ENCODE data around the gene MEI4. TPM values are rescaled to one million over a fixed set of nuclear protein-coding genes. Genes with fewer than 3 reads are reported as not detected.

Gene MEI4
- total RNA-seq, 2 donors from 2014 or later: 3.0 TPM; not detected in 1

DNA sequence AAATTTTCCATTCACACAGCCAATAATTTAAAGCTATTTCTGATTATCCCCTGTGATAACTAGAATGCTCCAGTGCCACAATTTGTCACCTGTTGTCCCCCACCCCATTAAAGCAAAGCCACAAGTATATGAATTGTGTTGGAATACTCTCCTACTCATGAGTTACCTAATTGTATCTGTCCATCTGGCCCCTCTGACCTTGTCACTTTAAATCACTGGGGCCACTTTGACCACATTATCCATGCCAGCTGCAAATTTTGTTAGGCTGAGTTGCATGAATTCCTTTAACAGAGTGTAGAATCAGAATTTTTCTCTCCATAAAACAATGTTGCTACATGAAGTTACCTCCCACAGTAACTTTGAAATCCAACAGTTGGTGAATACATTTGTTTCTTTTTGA is 204.6 kb downstream of the MEI4 start:
- Histone ChIP-seq H3K9me3 (no peaks in the 10 kb centered on the region), H3K4me3 (no peak overlapping the region), H3K27ac (no peak overlapping the region), H3K4me1 (replicated peaks) (no peaks in the 10 kb centered on the region), H3K36me3 (no peaks in the 10 kb centered on the region), H3K27me3 (replicated peaks; ENCODE audit: insufficient read depth) (no peaks in the 10 kb centered on the region)
- no peak for TF ChIP-seq POLR2AphosphoS5 (IDR thresholded peaks at IDR 0.05)
- TF ChIP-seq, protein P1, sequence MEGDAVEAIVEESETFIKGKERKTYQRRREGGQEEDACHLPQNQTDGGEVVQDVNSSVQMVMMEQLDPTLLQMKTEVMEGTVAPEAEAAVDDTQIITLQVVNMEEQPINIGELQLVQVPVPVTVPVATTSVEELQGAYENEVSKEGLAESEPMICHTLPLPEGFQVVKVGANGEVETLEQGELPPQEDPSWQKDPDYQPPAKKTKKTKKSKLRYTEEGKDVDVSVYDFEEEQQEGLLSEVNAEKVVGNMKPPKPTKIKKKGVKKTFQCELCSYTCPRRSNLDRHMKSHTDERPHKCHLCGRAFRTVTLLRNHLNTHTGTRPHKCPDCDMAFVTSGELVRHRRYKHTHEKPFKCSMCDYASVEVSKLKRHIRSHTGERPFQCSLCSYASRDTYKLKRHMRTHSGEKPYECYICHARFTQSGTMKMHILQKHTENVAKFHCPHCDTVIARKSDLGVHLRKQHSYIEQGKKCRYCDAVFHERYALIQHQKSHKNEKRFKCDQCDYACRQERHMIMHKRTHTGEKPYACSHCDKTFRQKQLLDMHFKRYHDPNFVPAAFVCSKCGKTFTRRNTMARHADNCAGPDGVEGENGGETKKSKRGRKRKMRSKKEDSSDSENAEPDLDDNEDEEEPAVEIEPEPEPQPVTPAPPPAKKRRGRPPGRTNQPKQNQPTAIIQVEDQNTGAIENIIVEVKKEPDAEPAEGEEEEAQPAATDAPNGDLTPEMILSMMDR (IDR thresholded peaks at IDR 0.05): no peak
- TF ChIP-seq POLR2A (IDR thresholded peaks at IDR 0.05): no peak
- intact Hi-C loops (cut with DNase I): no loop called here
- no peak for DNase-seq (ENCODE audit: low spot score)

DNA sequence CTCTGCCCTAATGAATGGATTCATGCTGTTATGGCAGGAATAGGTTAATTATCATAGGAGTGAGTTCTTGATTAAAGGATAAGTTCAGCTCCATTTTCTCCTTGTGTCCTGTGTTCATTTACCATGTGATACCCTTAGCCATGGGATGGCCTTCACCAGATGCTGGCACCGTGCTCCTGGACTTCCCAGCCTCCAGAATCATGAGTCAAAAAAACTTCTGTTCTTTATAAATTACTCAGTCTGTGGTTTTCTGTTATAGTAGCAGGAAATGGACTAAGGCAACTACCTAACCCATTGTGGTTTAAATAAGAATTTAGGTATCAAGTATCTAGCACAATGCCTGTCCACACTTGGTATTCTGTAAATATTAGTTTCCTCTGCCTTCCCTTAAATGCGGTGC is 223.5 kb downstream of the MEI4 start:
- no peak for DNase-seq (ENCODE audit: low spot score)
- no peaks in the 10 kb centered on the region for H3K9me3 ChIP-seq
- no peak overlapping the region for H3K4me3 ChIP-seq
- no peaks in the 10 kb centered on the region for H3K27me3 ChIP-seq (replicated peaks; ENCODE audit: insufficient read depth)
- H3K27ac ChIP-seq: no peak overlapping the region
- 73% methylated on average over 2 of the region's 2 CpGs for WGBS
- H3K36me3 ChIP-seq: no peaks in the 10 kb centered on the region
- no peaks in the 10 kb centered on the region for H3K4me1 ChIP-seq (replicated peaks)
- intact Hi-C loops (cut with DNase I): no loop called here
- TF ChIP-seq POLR2AphosphoS5 (IDR thresholded peaks at IDR 0.05): no peak
- TF ChIP-seq, protein P1 (IDR thresholded peaks at IDR 0.05): no peak
- TF ChIP-seq POLR2A (IDR thresholded peaks at IDR 0.05): no peak

DNA sequence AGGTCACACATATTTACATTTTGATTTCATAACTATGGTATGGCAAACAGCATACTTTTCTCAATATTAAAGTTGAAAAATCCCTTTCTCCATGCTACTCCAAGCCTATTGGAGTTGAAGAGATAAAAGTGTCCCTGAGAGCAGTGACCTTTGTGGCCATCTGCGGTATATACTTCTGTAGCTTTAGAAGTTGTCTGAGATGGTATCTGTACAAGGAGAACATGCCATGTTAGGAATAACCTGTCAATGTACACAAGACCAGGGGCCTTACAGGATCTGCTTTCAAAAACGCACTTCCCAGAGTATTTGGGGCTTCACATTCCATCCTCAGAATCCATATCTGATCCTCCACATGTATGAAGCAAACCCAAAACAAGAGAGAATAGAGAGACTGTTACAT is 226.7 kb downstream of the MEI4 start:
- H3K4me3 ChIP-seq: no peak overlapping the region
- H3K27ac ChIP-seq: no peak overlapping the region
- H3K27me3 ChIP-seq (replicated peaks; ENCODE audit: insufficient read depth): no peaks in the 10 kb centered on the region
- no peaks in the 10 kb centered on the region for H3K9me3 ChIP-seq
- DNase-seq (ENCODE audit: low spot score): no peak
- WGBS: 48% methylated on average over 2 of the region's 2 CpGs
- H3K4me1 ChIP-seq (replicated peaks): no peaks in the 10 kb centered on the region
- intact Hi-C loops (cut with DNase I): no loop called here
- TF ChIP-seq POLR2A (IDR thresholded peaks at IDR 0.05) (no peak), POLR2AphosphoS5 (IDR thresholded peaks at IDR 0.05) (no peak)
- TF ChIP-seq, protein P1 (IDR thresholded peaks at IDR 0.05): no peak
- H3K36me3 ChIP-seq: no peaks in the 10 kb centered on the region

DNA sequence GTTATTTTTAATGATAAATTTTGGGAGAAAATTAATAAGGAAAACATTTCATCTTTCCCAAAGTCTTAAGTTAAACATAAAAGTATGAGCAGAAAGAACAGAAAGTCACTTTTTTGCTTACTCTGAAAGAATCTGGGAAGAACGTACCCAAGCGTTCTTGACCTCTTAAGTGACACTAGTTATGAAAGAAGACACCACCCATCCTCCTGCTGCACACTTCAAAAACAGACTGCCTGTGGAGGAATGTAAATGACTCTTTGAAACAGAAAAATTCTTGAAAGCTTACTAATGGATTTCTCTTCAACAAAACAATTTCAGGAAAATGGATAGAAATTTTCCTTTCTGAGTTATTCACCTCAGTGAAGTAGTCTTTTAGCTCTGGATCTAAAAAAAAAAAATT is 227.7 kb downstream of the MEI4 start:
- H3K9me3 ChIP-seq: no peaks in the 10 kb centered on the region
- intact Hi-C loops (cut with DNase I): no loop called here
- H3K4me1 ChIP-seq (replicated peaks): no peaks in the 10 kb centered on the region
- no peak for DNase-seq (ENCODE audit: low spot score)
- TF ChIP-seq POLR2A (IDR thresholded peaks at IDR 0.05) (no peak), POLR2AphosphoS5 (IDR thresholded peaks at IDR 0.05) (no peak)
- TF ChIP-seq, protein P1 (IDR thresholded peaks at IDR 0.05): no peak
- H3K36me3 ChIP-seq: no peaks in the 10 kb centered on the region
- no peaks in the 10 kb centered on the region for H3K27me3 ChIP-seq (replicated peaks; ENCODE audit: insufficient read depth)
- WGBS: 26% methylated on average over 2 of the region's 2 CpGs
- H3K27ac ChIP-seq: no peak overlapping the region
- no peak overlapping the region for H3K4me3 ChIP-seq

DNA sequence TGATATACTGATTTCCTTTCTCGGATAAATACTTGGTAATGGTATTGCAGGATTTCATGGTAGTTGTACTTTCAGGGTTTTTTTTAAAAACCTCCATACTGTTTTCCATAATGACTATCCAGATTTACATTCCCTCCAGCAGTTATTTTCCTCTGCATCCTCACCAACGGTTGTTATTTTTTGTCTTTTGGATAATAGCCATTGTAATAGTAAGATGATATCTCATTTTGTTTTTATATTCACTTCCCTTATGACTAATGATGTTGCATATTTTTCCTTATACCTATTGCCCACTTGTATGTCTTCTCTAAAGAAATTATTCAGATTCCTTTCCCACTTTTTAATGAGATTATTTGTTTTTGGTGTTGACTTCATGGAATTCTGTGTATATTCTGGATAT is 231.0 kb downstream of the MEI4 start:
- H3K4me3 ChIP-seq: no peak overlapping the region
- no peaks in the 10 kb centered on the region for H3K4me1 ChIP-seq (replicated peaks)
- WGBS: 74% methylated on average over 2 of the region's 2 CpGs
- no peak for TF ChIP-seq POLR2A (IDR thresholded peaks at IDR 0.05)
- no peak for TF ChIP-seq POLR2AphosphoS5 (IDR thresholded peaks at IDR 0.05)
- TF ChIP-seq, protein P1 (IDR thresholded peaks at IDR 0.05): no peak
- no peak overlapping the region for H3K27ac ChIP-seq
- no peak for DNase-seq (ENCODE audit: low spot score)
- no peaks in the 10 kb centered on the region for H3K36me3 ChIP-seq
- no peaks in the 10 kb centered on the region for H3K27me3 ChIP-seq (replicated peaks; ENCODE audit: insufficient read depth)
- H3K9me3 ChIP-seq: no peaks in the 10 kb centered on the region
- intact Hi-C loops (cut with DNase I): no loop called here

All from prostate gland (tissue), 2 donors.